Lower lobe of right lung (tissue), 2 donors: ENCODE results near the gene SETD3. TPM values are rescaled to one million over a fixed set of nuclear protein-coding genes. Genes with fewer than 3 reads are reported as not detected.
A peak's percentile ranks its signal among the peaks of the same experiment; 100 is the strongest.

Experiments
- ATAC-seq, 2 donors: fragments of 200-7000 bp; cut with Tn5 transposase; one replicate each; pipeline ENCODE4 v1.9.1; 2020 to 2022; ENCODE audit warnings: mild to moderate bottlenecking in 2 of 2, moderate library complexity in 2 of 2
- DNase-seq: peaks from one replicate; pipeline ENCODE4 v3.0.0-alpha.2; 2020
- H3K27ac ChIP-seq: fragments of 200-600 bp; one replicate; pipeline ENCODE4 v1.8.0; 2022
- H3K27me3 ChIP-seq: fragments of 200-600 bp; one replicate; pipeline ENCODE4 v1.8.0; 2022; ENCODE audit warnings: low read depth
- H3K36me3 ChIP-seq: fragments of 200-600 bp; one replicate; pipeline ENCODE4 v1.8.0; 2022; ENCODE audit warnings: mild to moderate bottlenecking
- H3K4me1 ChIP-seq: fragments of 200-600 bp; one replicate; pipeline ENCODE4 v1.8.0; 2022
- H3K4me3 ChIP-seq: fragments of 200-600 bp; one replicate; pipeline ENCODE4 v1.8.0; 2022; ENCODE audit warnings: mild to moderate bottlenecking
- H3K9me3 ChIP-seq: fragments of 200-600 bp; one replicate; pipeline ENCODE4 v1.8.0; 2022
- intact Hi-C: fragments of 100-400 bp; cut with DNase I; formaldehyde crosslinking; loops from one replicate; pipeline ENCODE4 v1.11.0; 2022
- total RNA-seq: library from RNA; stranded (reverse); fragmentation: NEBNext Ultra II Directional; extraction: Animal tissue kit (Norgen Biotek cat#: 25700); gene quantifications from one replicate; pipeline ENCODE4 v1.2.1, GENCODE V29; 2021
- TF ChIP-seq, protein P1 (sequence below): fragments of 200-600 bp; IDR thresholded peaks from one replicate; pipeline ENCODE4 v1.8.0; 2022; ENCODE audit warnings: antibody characterized with exemption, mild to moderate bottlenecking
- donor health status: DM: no; HTN: yes; CAD: no; lungs with severe emphysema.

The SETD3 gene
- total RNA-seq, 1 donor from 2014 or later: 78.7 TPM

DNA sequence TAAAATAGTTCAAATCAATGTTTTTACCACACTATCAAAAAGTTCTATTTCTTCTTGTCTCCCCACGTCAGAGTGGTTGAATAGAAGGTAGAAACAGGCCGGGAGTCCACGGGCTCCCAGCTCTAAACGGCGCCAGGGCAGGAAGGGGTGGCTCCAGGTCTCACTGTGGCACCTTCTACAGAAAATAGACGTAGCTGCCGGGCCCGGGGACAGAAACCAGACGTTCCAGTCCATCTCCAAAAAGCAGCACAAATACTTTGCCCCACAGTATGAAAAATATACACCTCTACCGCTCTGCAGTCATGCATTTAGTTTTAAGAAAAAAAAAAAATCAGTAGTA lies 31.4 kb upstream of the SETD3 start:
- intact Hi-C loops: no loop called here
- Histone ChIP-seq H3K4me1 (no peaks in the 10 kb centered on the region), H3K27me3 (no peaks in the 10 kb centered on the region), H3K27ac (no peak overlapping the region), H3K36me3 (peaks cover 78% of the 10 kb centered on the region), H3K4me3 (no peak overlapping the region), H3K9me3 (no peaks in the 10 kb centered on the region)
- TF ChIP-seq, protein P1, sequence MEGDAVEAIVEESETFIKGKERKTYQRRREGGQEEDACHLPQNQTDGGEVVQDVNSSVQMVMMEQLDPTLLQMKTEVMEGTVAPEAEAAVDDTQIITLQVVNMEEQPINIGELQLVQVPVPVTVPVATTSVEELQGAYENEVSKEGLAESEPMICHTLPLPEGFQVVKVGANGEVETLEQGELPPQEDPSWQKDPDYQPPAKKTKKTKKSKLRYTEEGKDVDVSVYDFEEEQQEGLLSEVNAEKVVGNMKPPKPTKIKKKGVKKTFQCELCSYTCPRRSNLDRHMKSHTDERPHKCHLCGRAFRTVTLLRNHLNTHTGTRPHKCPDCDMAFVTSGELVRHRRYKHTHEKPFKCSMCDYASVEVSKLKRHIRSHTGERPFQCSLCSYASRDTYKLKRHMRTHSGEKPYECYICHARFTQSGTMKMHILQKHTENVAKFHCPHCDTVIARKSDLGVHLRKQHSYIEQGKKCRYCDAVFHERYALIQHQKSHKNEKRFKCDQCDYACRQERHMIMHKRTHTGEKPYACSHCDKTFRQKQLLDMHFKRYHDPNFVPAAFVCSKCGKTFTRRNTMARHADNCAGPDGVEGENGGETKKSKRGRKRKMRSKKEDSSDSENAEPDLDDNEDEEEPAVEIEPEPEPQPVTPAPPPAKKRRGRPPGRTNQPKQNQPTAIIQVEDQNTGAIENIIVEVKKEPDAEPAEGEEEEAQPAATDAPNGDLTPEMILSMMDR: no peak
- DNase-seq (no peak), ATAC-seq (no peak)

DNA sequence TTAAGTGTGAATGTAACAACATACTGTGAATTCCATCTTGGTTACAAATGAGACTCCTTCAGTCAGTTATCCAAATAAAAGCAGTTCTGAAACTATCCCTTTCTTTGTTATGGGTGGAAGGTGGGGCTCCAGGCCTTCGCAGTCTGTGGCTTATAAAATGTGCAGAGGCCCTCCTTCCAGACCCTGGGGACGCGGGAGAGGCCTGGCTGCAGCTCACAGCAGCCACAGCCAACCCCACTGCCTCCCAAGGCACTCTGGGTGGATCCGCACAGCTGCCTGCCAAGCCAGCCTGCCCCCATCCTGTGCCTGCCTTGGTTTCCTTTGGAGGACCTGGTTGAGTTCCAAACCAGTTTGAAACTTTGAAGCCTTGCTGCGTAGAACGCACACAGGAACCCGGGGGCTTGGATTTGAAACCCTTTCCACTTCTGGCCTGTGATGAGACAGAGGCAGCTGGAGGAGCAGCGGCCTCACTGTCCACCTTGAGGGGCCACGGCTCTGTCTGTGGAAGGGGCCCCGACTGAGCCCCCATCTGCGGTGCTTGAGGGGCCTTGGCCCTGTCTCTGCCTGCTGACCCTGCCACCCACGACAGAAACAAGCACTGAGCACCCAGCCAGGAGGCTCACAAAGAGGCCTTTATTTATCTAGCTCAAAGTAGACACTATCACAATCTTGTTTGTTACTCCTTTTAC lies 30.9 kb upstream of the SETD3 start:
- H3K27me3 ChIP-seq: no peaks in the 10 kb centered on the region
- peak overlapping the region; percentile 36 for H3K27ac ChIP-seq
- DNase-seq (no peak), ATAC-seq (peak in 1 of 2 donors; percentile 37)
- no peak overlapping the region for H3K4me3 ChIP-seq
- no peaks in the 10 kb centered on the region for H3K9me3 ChIP-seq
- H3K36me3 ChIP-seq: peaks cover 84% of the 10 kb centered on the region
- intact Hi-C loops: no loop called here
- TF ChIP-seq, protein P1: no peak
- no peaks in the 10 kb centered on the region for H3K4me1 ChIP-seq

DNA sequence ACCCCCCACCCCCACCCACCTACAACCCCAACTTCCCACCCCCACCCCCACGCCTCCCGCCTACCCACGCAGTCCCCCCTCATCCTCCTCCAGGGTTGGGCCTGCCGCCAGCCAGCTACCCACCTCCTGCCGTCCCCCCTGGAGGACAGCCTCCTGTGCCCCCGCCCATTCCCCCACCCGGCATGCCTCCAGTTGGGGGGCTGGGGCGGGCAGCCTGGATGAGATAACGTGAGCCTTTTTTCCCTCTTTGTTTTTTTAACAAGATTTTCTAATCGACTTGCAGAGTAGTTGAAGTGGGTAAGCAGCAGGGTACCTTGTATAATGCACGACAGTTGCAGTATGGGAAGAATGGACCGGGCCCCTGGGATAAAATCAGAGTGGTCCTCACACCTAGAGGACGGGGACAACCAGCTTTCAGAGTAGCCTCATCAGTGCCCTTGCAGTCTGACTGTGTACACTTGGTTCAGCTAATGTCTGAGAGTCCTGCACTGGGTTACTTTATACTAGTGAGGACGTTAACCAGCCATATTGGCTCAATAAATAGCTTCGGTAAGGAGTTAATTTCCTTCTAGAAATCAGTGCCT lies 30.0 kb upstream of the SETD3 start:
- Histone ChIP-seq H3K27me3 (no peaks in the 10 kb centered on the region), H3K27ac (no peak overlapping the region), H3K36me3 (peaks cover 93% of the 10 kb centered on the region), H3K9me3 (no peaks in the 10 kb centered on the region), H3K4me1 (no peaks in the 10 kb centered on the region), H3K4me3 (no peak overlapping the region)
- DNase-seq (no peak), ATAC-seq (no peak)
- TF ChIP-seq, protein P1: no peak
- intact Hi-C loops: no loop called here

DNA sequence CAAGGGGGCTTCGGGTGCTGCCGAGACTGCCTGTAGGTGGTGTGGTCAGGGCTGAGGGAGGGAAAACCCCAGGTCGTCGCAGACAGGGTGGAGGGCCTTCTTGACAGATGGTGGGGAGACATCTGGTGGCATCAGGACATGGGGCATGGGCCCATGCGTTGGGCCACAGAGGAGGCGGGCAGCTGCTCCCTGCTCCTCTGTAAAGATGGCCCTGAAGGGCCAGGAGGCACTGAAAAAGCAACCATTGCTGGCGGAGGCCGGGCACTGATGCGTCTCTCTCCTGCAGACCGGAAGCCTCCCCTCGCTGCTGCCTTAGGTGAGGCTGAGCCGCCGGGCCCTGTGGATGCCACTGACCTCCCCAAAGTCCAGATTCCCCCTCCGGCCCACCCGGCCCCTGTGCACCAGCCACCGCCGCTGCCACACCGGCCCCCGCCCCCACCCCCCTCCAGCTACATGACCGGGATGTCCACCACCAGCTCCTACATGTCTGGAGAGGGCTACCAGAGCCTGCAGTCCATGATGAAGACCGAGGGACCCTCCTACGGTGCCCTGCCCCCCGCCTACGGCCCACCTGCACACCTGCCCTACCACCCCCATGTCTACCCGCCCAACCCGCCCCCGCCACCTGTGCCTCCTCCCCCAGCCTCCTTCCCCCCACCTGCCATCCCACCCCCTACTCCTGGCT lies 29.4 kb upstream of the SETD3 start:
- Histone ChIP-seq H3K9me3 (no peaks in the 10 kb centered on the region), H3K36me3 (peaks cover 95% of the 10 kb centered on the region), H3K4me1 (no peaks in the 10 kb centered on the region), H3K4me3 (no peak overlapping the region), H3K27ac (no peak overlapping the region), H3K27me3 (no peaks in the 10 kb centered on the region)
- intact Hi-C loops: no loop called here
- no peak for DNase-seq
- no peak for ATAC-seq
- TF ChIP-seq, protein P1: no peak

DNA sequence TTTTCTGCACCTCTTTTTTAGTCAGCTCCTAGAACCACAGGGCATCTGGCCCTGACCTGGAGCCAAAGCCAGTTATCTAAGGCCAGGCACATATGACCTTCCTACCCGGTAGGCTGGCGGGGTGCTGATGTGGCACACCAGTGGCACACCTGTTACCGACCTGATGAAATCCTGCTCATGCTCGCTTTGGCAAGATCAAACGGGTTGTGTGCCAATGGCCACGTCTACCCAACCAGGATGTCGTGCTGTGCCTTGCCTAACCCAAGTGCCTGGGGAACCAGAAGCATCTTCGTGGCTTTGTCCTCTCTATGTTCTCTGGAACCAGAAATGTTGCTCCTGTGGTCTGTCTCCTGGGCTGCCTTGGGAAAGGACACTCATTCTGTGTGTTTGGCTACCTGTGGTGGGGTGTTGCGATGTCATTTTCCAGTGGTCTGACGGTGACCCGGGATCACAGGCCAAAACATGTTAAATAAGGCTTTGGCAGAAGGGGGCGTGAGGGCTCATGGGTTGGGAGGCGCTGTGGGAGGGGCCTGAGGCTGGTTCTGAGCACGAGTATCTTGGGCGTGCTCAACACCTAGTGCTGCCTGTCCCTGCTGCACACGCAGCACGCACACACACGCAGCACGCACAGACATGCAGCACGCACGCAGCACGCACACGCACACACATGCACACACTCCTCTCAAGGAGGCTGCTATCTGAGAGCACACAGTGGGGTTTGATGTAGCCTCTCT lies 28.4 kb upstream of the SETD3 start:
- Histone ChIP-seq H3K4me1 (no peaks in the 10 kb centered on the region), H3K36me3 (peaks cover 97% of the 10 kb centered on the region), H3K4me3 (no peak overlapping the region), H3K9me3 (no peaks in the 10 kb centered on the region), H3K27me3 (no peaks in the 10 kb centered on the region), H3K27ac (no peak overlapping the region)
- no peak for DNase-seq
- TF ChIP-seq, protein P1: no peak
- no peak for ATAC-seq
- intact Hi-C loops: no loop called here
